Panc1 (cell line): ENCODE results near the gene ARPP21.

Experiments used
- CTCF ChIP-seq: fragments of 450-650 bp; IDR thresholded peaks from 2 replicates; pipeline ENCODE4 v1.5.1; 2017; ENCODE audit warnings: mild to moderate bottlenecking
- POLR2AphosphoS5 ChIP-seq: IDR thresholded peaks from 2 replicates; pipeline ENCODE4 v1.6.1; 2012; ENCODE audit warnings: mild to moderate bottlenecking, low read depth, low read length, moderate library complexity
- REST ChIP-seq, 2 experiments: IDR thresholded peaks; 2 replicates each; pipeline ENCODE4 v1.6.1; 2011 to 2012; ENCODE audit warnings: low read depth in 2 of 2, control low read depth in 1 of 2, low read length in 1 of 2, mild to moderate bottlenecking in 1 of 2, moderate library complexity in 1 of 2; ENCODE audit not compliant: insufficient read depth in 1 of 2
- SIN3A ChIP-seq: IDR thresholded peaks from 2 replicates; pipeline ENCODE4 v1.6.1; 2012; ENCODE audit warnings: low read depth, mild to moderate bottlenecking, low read length, moderate library complexity, borderline replicate concordance; ENCODE audit not compliant: insufficient read depth

DNA sequence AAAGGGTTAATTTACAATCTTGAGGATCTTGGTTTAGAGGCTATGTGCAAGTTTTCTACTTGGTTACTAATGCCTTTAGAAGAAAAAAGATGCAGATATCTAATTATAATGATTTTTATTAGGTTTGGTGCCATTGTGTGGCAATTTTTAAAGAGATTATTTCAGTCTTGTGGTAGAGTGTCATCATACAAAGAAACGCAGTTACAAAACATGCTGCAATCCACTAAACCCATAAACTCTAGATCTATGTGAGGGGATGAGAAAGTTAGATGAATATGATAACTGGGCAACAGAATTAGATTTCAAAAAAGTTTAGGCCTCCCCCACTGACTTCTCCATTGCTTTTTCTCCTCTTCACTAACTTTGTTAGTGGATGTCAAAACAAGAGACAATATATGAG, 106.0 kb downstream of the ARPP21 start:
- no peak for TF ChIP-seq CTCF
- TF ChIP-seq POLR2AphosphoS5 = no peak
- no peak for TF ChIP-seq REST (IDR thresholded peaks at IDR 0.05; ENCODE audit: insufficient read depth in 1 of 2, low read depth in 2 of 2, low read length in 1 of 2)
- no peak for TF ChIP-seq SIN3A
